ENCODE measurements around the gene MMP1.

Gene MMP1

GRCh38 chr11:102793677-102794290 is 4.2 kb downstream of the MMP1 start:
- TF ChIP-seq CTCF (IDR thresholded peaks at IDR 0.05; ENCODE audit: low read length, missing control alignments) = no peak
- H3K4me3 ChIP-seq (replicated peaks; ENCODE audit: low read depth, low read length) = no peak overlapping the region
- no peak for DNase-seq (ENCODE audit: low read depth)

- no peak overlapping the region for H3K4me3 ChIP-seq (replicated peaks; ENCODE audit: low read depth, low read length)
- TF ChIP-seq CTCF (IDR thresholded peaks at IDR 0.05; ENCODE audit: low read length, missing control alignments) = no peak
- DNase-seq (ENCODE audit: low read depth) = no peak
Measured at GRCh38 chr11:102792604-102793003, 5.4 kb downstream of the MMP1 start.

- no peak for DNase-seq (ENCODE audit: low read depth)
- no peak for TF ChIP-seq CTCF (IDR thresholded peaks at IDR 0.05; ENCODE audit: low read length, missing control alignments)
- H3K4me3 ChIP-seq (replicated peaks; ENCODE audit: low read depth, low read length) = no peak overlapping the region
Measured at GRCh38 chr11:102791271-102792036, 6.5 kb downstream of the MMP1 start.

GRCh38 chr11:102788334-102788995 is 9.5 kb downstream of the MMP1 start:
- H3K4me3 ChIP-seq (replicated peaks; ENCODE audit: low read depth, low read length) = no peak overlapping the region
- TF ChIP-seq CTCF (IDR thresholded peaks at IDR 0.05; ENCODE audit: low read length, missing control alignments) = no peak
- DNase-seq (ENCODE audit: low read depth) = no peak

- H3K4me3 ChIP-seq (replicated peaks; ENCODE audit: low read depth, low read length) = no peak overlapping the region
- no peak for DNase-seq (ENCODE audit: low read depth)
- TF ChIP-seq CTCF (IDR thresholded peaks at IDR 0.05; ENCODE audit: low read length, missing control alignments) = no peak
Measured at GRCh38 chr11:102784380-102784779, 13.6 kb downstream of the MMP1 start.

- H3K4me3 ChIP-seq (replicated peaks; ENCODE audit: low read depth, low read length) = no peak overlapping the region
- no peak for TF ChIP-seq CTCF (IDR thresholded peaks at IDR 0.05; ENCODE audit: low read length, missing control alignments)
- no peak for DNase-seq (ENCODE audit: low read depth)
Measured at GRCh38 chr11:102783720-102784119, 14.2 kb downstream of the MMP1 start.
